SHP77 (cell line): ENCODE measurements around the gene LEAP2.
A peak's percentile ranks its signal among the peaks of the same experiment; 100 is the strongest.
"Not testable (repeated sequence)": the region's sequence is repeated elsewhere in the genome, so short reads cannot be mapped to it uniquely, and the experiment has no call there.

Experiments used
- DNase-seq, 2 experiments: peaks; one replicate each; lab custom pipeline; 2025; lab: John Stamatoyannopoulos, UW

LEAP2 gene

DNA sequence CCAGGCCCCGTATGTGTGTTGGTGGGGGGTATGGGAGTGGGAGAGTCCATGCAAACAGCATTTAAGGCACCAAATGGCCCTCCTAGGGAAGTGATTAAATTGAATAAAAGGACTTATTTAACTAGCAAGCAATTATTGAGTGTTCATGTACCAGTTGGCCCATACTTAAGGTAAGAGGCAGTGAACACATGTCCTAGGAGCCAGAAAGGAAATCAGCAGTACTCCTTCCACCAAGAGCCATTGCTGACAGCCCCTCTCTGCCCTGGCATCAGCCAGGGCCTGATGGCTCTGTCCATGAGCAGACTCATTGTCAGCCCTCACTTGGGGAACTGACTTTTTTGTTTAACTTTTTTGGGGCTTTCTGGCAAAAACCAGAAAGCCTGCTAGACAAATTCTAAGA lies 32.6 kb upstream of the LEAP2 start:
- DNase-seq = no peak

DNA sequence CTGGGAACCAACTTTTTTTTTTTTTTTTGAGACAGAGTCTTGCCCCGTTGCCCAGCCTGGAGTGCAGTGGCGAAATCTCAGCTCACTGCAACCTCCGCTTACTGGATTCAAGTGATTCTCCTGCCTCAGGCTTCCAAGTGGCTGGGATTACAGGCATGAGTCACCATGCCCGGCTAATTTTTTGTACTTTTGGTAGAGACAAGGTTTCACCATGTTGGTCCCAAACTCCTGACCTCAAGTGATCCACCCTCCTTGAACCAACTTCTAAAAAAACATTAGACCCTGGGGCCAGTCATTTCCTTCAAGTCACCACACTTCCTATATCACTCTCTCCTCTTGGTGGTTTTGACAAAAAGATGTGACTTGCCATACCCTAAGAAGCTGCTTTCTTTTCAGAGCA lies 32.2 kb upstream of the LEAP2 start:
- DNase-seq = no peak

- DNase-seq = no peak
Observed at GRCh38 chr5:132848270-132848669, 25.2 kb upstream of the LEAP2 start.

GRCh38 chr5:132849347-132849746 lies 24.1 kb upstream of the LEAP2 start:
- DNase-seq = no peak

DNA sequence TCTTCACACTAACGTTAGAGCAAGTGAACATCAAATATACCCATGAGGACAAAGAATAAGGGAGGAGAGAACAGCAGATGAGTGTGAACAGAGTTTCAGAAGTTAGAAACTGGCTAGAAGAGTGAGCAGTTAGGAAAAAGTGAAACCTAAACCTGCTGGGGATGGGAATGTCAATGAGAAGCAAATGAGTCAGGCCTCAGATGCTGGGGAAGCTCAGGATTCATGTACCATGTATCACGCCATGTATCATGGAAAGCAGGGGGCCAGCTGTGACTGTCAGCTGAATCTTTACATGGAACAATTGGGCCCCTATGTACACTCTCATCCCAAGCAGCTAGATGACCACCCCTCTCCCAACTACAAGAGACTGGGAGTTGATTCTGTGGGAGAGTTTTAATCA lies 23.4 kb upstream of the LEAP2 start:
- DNase-seq = no peak

- DNase-seq = no peak
Observed at GRCh38 chr5:132853323-132853722, 20.1 kb upstream of the LEAP2 start.

DNA sequence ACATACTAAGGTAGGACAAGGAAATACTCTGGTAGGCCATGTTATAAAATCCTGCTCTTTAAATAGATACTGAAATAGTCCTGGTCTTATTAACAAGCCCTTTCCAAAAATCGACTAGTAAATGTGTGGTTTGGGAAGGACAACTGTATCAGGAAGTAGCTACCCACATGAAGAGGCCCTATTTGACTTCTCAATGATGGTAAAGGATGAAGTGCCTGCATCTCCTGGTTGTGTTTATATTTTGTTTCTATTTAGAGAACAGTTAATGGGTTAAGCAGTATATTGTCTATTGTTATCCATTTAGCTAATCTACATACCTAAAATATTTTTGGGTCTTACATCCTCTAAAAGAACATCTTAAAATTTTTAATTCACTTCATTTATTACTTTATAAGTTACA lies 19.7 kb upstream of the LEAP2 start:
- DNase-seq = no peak

DNA sequence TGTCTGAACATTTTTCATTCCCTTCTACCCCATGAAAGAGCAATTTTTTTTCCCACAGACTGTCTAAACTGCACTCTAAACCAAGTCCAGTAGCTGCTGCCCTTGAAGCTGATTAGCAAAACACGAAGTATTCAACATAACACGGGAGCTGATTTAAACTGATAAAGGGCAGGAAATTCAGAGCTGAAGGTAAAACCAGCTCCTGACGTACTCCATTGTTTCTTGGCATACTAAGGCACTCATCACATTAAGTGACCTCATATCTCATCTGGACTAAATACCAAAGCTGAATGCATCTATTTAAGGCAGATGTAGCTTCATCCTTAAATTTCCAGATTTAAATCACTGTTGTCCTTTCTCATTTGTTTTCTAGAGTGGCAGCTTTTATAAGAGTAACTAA lies 19.2 kb upstream of the LEAP2 start:
- DNase-seq = no peak

DNA sequence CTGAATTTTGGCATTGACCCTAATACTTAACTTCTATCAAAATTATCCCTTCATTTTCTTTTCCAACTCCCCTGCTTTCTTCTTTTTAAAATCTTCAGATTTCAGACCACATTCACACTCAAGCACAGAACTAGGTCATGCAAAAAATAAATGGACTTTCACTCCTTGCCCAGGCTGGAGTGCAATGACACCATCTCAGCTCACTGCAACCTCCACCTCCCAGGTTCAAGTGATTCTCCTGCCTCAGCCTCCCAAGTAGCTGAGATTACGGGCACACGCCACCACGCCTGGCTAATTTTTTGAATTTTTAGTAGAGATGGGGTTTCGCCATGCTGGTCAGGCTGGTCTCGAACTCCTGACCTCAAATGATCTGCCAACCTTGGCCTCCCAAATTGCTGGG lies 18.5 kb upstream of the LEAP2 start:
- not testable (repeated sequence) for DNase-seq

- DNase-seq = no peak
Observed at GRCh38 chr5:132856011-132856410, 17.5 kb upstream of the LEAP2 start.

DNA sequence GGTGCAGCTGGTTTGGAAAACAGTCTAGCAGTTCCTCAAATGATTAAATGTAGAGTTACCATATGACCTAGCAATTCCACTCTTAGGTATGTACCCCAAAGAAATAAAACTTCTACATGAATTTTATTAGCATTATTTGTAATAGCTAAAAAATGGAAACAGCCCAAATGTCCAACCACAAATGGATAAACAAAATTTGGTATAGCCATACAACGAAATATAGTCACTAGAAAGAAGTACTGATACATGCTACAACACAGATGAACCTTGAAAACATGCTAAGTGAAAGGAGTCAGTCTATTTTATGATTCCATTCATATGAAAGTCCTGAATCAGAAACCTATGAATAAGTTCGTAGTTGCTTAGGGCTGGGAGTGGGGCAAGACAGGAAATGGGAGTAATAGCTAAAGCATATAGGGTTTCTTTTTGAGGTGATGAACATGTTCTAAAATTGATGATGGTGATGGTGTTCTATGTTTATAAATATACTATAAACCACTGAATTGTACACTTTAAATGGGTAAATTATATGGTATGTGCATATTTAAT lies 13.5 kb upstream of the LEAP2 start:
- no peak for DNase-seq

- DNase-seq = no peak
Observed at GRCh38 chr5:132860742-132861141, 12.7 kb upstream of the LEAP2 start.

- DNase-seq = no peak
Observed at GRCh38 chr5:132865668-132866341, 7.7 kb upstream of the LEAP2 start.

DNA sequence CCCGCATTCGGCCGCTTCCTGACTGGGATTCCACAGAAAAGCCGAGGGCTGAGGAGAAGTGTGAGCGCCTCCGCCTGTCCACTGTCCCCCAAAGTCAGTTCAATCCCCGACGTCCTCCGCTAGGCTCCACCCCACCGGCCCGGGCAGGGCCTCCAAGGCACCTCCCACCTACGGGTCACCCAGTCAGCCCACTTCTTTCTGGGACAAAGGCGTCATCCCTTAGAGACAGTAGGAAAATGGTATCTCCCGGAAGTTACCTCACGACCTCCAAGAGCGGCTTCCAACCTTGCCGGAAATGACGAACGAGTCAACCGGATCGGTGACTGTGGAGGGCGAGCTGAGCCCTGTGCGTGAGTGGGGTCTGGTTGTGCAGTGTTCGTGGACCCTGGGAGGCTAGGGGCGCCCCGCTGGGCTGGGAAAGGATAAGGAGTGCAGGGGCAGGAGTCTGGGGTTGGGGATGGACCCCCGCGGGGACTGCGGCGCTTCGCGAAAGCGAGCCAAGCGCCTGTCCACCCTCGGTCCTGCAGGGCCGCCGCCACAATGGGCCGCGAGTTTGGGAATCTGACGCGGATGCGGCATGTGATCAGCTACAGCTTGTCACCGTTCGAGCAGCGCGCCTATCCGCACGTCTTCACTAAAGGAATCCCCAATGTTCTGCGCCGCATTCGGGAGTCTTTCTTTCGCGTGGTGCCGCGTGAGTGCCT lies 7.0 kb upstream of the LEAP2 start, which contains the start of the genes GDF9 and UQCRQ:
TSS of gene GDF9 (minus strand) at position 128 of the 704 bp plus-strand sequence. CDS start 1,936 bp downstream, outside the sequence.
TSS of gene UQCRQ (plus strand) at position 301 of the 704 bp plus-strand sequence. CDS start at position 541, 240 bp downstream.
- DNase-seq = peak; percentile 98 to 99

- no peak for DNase-seq
Observed at GRCh38 chr5:132867046-132867451, 6.4 kb upstream of the LEAP2 start.

DNA sequence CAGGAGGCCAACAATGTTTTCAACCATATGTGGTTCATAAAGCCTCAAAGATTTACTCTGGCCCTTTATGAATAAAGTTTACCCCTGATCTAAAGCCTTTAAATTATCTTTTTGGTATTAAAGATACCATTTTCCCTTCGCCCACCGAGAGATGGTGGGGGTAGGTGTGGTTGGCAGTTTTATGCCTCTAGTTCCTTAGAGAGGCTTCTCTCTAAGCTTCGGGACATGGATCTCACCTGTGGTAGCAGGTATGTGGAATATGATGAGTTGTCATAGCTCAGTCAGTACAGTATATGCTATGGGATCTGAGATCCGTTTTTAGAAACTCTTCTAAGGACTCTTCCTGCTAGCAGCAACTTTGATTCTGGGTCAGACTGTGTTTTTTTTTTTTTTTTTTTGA lies 4.7 kb upstream of the LEAP2 start:
- DNase-seq = no peak

DNA sequence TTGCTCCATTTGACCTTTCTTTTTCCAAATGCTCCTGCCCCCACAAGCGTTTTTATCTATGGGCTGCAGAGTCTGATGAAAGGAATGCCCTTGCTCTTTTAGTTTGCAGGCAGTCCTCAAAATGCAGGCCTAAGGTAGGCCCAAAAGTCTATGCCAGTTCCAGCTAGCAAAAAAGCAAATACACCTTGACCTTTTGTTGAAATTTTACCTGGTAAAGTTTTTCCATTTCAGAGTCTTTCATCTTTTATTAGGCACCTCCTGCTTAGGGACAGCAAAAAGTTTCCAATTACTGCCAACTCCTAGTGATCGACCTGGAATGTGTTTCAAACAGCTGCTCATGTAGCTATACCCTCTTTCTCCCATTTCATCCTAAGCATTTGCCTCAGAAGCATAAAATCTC lies 2.7 kb upstream of the LEAP2 start:
- no peak for DNase-seq

DNA sequence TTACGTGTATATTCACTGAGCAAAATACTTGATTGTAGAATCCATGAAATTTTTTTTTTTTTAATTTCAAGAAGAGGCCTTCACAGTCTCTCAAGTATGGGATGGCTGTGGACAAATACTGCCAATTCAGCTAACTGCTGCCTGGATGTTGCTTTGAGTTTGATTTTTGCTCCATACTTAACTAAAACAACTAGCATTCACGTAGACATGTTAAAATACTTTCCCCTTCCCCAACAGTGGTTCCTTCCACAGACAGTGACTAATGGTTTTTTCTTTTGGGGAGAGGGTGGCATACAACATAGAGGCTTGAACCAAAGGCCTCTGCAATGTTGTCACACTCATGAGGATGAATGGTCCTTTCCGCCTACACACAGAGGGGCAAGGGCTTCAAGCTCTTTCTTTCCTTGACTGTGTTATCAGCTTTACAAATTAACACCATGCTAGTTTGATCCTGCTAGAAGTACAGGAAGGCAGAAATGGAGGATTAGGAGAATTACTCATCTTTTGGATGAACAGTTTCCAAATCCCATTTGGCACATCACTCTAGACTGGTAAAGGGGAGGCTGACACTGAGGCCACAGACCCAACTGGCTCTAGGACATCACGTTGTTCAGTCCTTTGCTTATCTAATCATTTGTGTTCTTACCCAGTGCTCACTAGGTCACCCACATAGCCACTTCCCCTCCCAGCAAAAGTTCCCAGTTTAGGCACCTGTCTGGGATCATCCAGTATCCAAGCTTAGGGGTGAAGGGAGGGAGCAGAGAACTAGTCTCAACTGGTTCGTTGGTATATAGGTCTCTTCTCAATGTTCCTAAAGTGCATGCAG lies 1.8 kb upstream of the LEAP2 start:
- DNase-seq = no peak

DNA sequence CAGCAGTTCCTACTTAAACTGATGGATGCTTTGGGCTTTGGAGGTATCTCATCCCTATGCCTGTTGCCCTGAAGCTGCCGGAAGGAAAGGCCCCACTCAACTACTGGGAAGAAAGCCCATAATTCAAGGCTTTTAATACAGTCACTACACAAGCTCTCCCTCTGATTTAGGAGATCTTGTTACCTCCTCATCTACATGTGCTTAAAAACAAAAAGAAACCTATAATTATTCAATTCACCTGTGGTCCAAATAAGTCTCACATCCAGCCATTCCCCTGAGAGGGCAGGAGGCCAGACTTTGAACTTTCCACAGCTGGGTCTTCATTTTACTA lies 715 bp upstream of the LEAP2 start:
- DNase-seq = no peak

GRCh38 chr5:132873930-132874271 lies 433 bp downstream of the LEAP2 start:
- DNase-seq = no peak

- no peak for DNase-seq
Observed at GRCh38 chr5:132876020-132876759, 2.7 kb downstream of the LEAP2 start.

- DNase-seq = no peak
Observed at GRCh38 chr5:132877466-132877865, 4.0 kb downstream of the LEAP2 start.
